GM23338 (cell line): ENCODE data around the gene PVALEF. TPM values are rescaled to one million over a fixed set of nuclear protein-coding genes. Genes with fewer than 3 reads are reported as not detected.
"Not testable (repeated sequence)": the region's sequence is repeated elsewhere in the genome, so short reads cannot be mapped to it uniquely, and the experiment has no call there.

ENCODE experiments used
- ATAC-seq: fragments of 200-7000 bp; cut with Tn5 transposase; 3 replicates; pipeline ENCODE4 v1.9.1; 2020
- DNase-seq: peaks from one replicate; pipeline ENCODE4 v3.0.0-alpha.2; 2015; ENCODE audit warnings: low spot score
- H2AFZ ChIP-seq: fragments of 200-600 bp; sonication (generic); 2 replicates; pipeline ENCODE4 v1.8.0; 2016; ENCODE audit warnings: antibody characterized with exemption, mild to moderate bottlenecking, moderate library complexity
- H3F3A ChIP-seq: fragments of 200-600 bp; sonication (generic); replicated peaks from 2 replicates; pipeline ENCODE4 v1.8.0; 2017; ENCODE audit warnings: antibody characterized with exemption, mixed run types, low read depth
- H3K27ac ChIP-seq: fragments of 200-600 bp; sonication (generic); 2 replicates; pipeline ENCODE4 v1.6.1; 2016; ENCODE audit warnings: low read depth
- H3K27me3 ChIP-seq: fragments of 200-600 bp; sonication (generic); 2 replicates; pipeline ENCODE4 v1.8.0; 2016; ENCODE audit warnings: mild to moderate bottlenecking, mixed run types, moderate library complexity; ENCODE audit not compliant: insufficient read depth
- H3K36me3 ChIP-seq: fragments of 200-600 bp; sonication (generic); 2 replicates; pipeline ENCODE4 v1.8.0; 2016; ENCODE audit warnings: mild to moderate bottlenecking; ENCODE audit not compliant: insufficient read depth
- H3K4me1 ChIP-seq: fragments of 200-600 bp; sonication (generic); 2 replicates; pipeline ENCODE4 v1.8.0; 2016; ENCODE audit warnings: mild to moderate bottlenecking, moderate library complexity; ENCODE audit not compliant: insufficient read depth
- H3K4me2 ChIP-seq: fragments of 200-600 bp; sonication (generic); 2 replicates; pipeline ENCODE4 v1.7.1; 2017; ENCODE audit warnings: mixed run types
- H3K4me3 ChIP-seq: fragments of 200-600 bp; sonication (generic); 2 replicates; pipeline ENCODE4 v1.6.1; 2016; ENCODE audit warnings: mixed run types
- H3K79me2 ChIP-seq: fragments of 200-600 bp; sonication (generic); replicated peaks from 2 replicates; pipeline ENCODE4 v1.8.0; 2017; ENCODE audit warnings: mild to moderate bottlenecking; ENCODE audit not compliant: insufficient read depth
- H3K9me2 ChIP-seq: fragments of 200-600 bp; sonication (generic); 2 replicates; pipeline ENCODE4 v1.8.0; 2017; ENCODE audit not compliant: insufficient read depth
- H4K20me1 ChIP-seq: fragments of 200-600 bp; sonication (generic); replicated peaks from 2 replicates; pipeline ENCODE4 v1.8.0; 2017; ENCODE audit warnings: mild to moderate bottlenecking; ENCODE audit not compliant: insufficient read depth
- H3K27ac Mint-ChIP-seq: 2 replicates; pipeline ENCODE4 v1.8.0; 2020; ENCODE audit warnings: inconsistent platforms, mild to moderate bottlenecking, moderate library complexity, mixed read lengths
- H3K27me3 Mint-ChIP-seq: 3 replicates; pipeline ENCODE4 v1.8.0; 2022; ENCODE audit warnings: low read depth, mild to moderate bottlenecking, moderate library complexity, mixed read lengths, inconsistent platforms; ENCODE audit not compliant: insufficient read depth, poor library complexity
- H3K36me3 Mint-ChIP-seq: 3 replicates; pipeline ENCODE4 v1.8.0; 2021; ENCODE audit warnings: low read depth, mild to moderate bottlenecking, inconsistent platforms, moderate library complexity, mixed read lengths
- H3K4me1 Mint-ChIP-seq: 3 replicates; pipeline ENCODE4 v1.8.0; 2020; ENCODE audit warnings: mild to moderate bottlenecking, inconsistent platforms, mixed read lengths
- H3K4me3 Mint-ChIP-seq: 3 replicates; pipeline ENCODE4 v1.8.0; 2021; ENCODE audit warnings: moderate library complexity, mild to moderate bottlenecking, inconsistent platforms, mixed read lengths
- H3K9me3 Mint-ChIP-seq: 3 replicates; pipeline ENCODE4 v1.8.0; 2020; ENCODE audit warnings: moderate library complexity, mild to moderate bottlenecking, inconsistent platforms, mixed read lengths
- CREB1 ChIP-seq: fragments of 250-450 bp; sonication (Bioruptor Pico); IDR thresholded peaks from 2 replicates; pipeline ENCODE4 v1.5.0; 2020; ENCODE audit warnings: low read depth, mild to moderate bottlenecking, moderate library complexity
- CTCF ChIP-seq, 2 experiments: fragments of 200-600 bp in 1 of 2; sonication (generic) in 1 of 2; conservative IDR thresholded peaks; 2 replicates each; pipeline versions ENCODE4 v1.5.1 to v1.6.1; 2016 to 2017; ENCODE audit warnings: antibody characterized with exemption in 2 of 2, low read depth in 2 of 2, mild to moderate bottlenecking in 2 of 2, moderate library complexity in 1 of 2
- ETS1 ChIP-seq: IDR thresholded peaks from 2 replicates; pipeline ENCODE4 v1.6.1; 2016; ENCODE audit warnings: antibody characterized with exemption
- JUNB ChIP-seq: IDR thresholded peaks from one replicate; pipeline ENCODE4 v1.6.1; 2016; ENCODE audit warnings: antibody characterized with exemption; ENCODE audit not compliant: unreplicated experiment
- POLR2AphosphoS5 ChIP-seq: IDR thresholded peaks from 2 replicates; pipeline ENCODE4 v1.6.1; 2016; ENCODE audit warnings: antibody characterized with exemption, low read depth
- STAT1 ChIP-seq: IDR thresholded peaks from one replicate; pipeline ENCODE4 v1.6.1; 2016; ENCODE audit warnings: antibody characterized with exemption; ENCODE audit not compliant: unreplicated experiment
- ZNF114 ChIP-seq: fragments of 250-450 bp; sonication (Bioruptor Pico); IDR thresholded peaks from 2 replicates; pipeline ENCODE4 v1.5.0; 2020; ENCODE audit warnings: mild to moderate bottlenecking, moderate library complexity
- ZNF331 ChIP-seq: fragments of 250-450 bp; sonication (Bioruptor Pico); IDR thresholded peaks from 2 replicates; pipeline ENCODE4 v1.5.0; 2020; ENCODE audit warnings: low read depth, mild to moderate bottlenecking, moderate library complexity
- polyA plus RNA-seq: library from polyadenylated mRNA; unstranded; fragments of >200 nt; fragmentation: Nextera tagmentation; extraction: Ambion mirVana; gene quantifications from 2 replicates; pipeline ENCODE4 v1.2.1, GENCODE V29; 2016
- total RNA-seq: library from RNA; depleted of rRNA; stranded (reverse); fragments of >200 nt; shearing (Covaris generic); gene quantifications from 2 replicates; pipeline ENCODE4 v1.2.3, GENCODE V29; 2014

Gene PVALEF
- total and polyA plus RNA-seq, 2 experiments from 2014 or later = not detected

DNA sequence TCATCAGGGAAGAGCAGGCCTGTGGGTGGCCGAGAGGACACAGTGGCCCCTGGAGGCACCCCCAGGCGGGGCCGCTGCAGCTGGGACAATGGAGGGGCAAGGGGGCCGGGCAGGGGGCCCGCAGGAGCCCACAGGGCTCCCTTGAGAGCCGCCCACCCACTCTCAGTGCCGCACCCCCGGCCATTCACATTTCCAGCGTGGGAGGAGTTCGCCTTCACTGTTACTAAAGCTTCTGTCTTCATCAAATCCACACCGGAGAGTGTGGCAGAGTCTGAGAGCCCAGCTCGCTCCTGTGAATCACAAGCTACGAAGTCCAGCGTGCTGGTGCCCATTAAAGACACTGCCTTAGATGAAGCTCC lies 20.9 kb upstream of the PVALEF start:
- Histone ChIP-seq H4K20me1 (no peaks in the 10 kb centered on the region), H2AFZ (no peak overlapping the region), H3K27me3 (no peaks in the 10 kb centered on the region), H3K4me3 (no peak overlapping the region), H3K36me3 (no peaks in the 10 kb centered on the region), H3K9me2 (no peaks in the 10 kb centered on the region), H3F3A (no peaks in the 10 kb centered on the region), H3K4me1 (no peaks in the 10 kb centered on the region), H3K4me2 (no peak overlapping the region), H3K27ac (no peak overlapping the region), H3K79me2 (no peaks in the 10 kb centered on the region)
- H3K36me3 Mint-ChIP-seq = no peaks in the 10 kb centered on the region
- H3K27ac Mint-ChIP-seq = no peak overlapping the region
- peaks cover 17% of the 10 kb centered on the region for H3K27me3 Mint-ChIP-seq
- TF ChIP-seq POLR2AphosphoS5 (no peak), ZNF114 (CRISPR knock-in tag) (no peak), JUNB (no peak), CTCF (conservative IDR thresholded peaks at IDR 0.05; ENCODE audit: low read depth in 2 of 2) (no peak), STAT1 (no peak), ETS1 (no peak), ZNF331 (no peak)
- DNase-seq = no peak
- no peak for ATAC-seq
- H3K4me3 Mint-ChIP-seq = no peak overlapping the region
- H3K9me3 Mint-ChIP-seq = peaks cover 3% of the 10 kb centered on the region
- no peaks in the 10 kb centered on the region for H3K4me1 Mint-ChIP-seq

DNA sequence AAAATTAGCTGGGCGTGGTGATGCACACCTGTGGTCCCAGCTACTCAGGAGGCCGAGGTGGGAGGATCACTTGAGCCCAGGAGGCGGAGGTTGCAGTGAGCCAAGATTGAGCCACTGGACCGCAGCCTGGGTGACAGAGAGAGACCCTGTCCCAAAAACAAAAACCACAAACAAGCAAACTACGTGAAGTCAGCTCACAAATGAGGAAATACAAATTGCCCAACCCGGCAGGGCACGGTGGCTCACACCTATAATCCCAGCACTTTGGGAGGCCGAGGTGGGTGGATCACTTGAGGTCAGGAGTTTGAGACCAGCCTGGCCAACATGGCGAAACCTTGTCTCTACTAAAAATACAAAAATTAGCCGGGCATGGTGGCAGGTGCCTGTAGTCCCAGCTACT lies 19.1 kb upstream of the PVALEF start:
- H3K36me3 Mint-ChIP-seq, H3K27ac ChIP-seq, H3K9me2 ChIP-seq, H3K79me2 ChIP-seq, H3K36me3 ChIP-seq, H3F3A ChIP-seq, H4K20me1 ChIP-seq, H3K4me3 Mint-ChIP-seq, H3K9me3 Mint-ChIP-seq, H3K4me1 ChIP-seq, DNase-seq, H2AFZ ChIP-seq, ATAC-seq, H3K4me2 ChIP-seq, H3K27me3 ChIP-seq, H3K4me3 ChIP-seq, H3K27ac Mint-ChIP-seq, H3K4me1 Mint-ChIP-seq: not testable (repeated sequence)
- H3K27me3 Mint-ChIP-seq = peaks cover 14% of the 10 kb centered on the region

DNA sequence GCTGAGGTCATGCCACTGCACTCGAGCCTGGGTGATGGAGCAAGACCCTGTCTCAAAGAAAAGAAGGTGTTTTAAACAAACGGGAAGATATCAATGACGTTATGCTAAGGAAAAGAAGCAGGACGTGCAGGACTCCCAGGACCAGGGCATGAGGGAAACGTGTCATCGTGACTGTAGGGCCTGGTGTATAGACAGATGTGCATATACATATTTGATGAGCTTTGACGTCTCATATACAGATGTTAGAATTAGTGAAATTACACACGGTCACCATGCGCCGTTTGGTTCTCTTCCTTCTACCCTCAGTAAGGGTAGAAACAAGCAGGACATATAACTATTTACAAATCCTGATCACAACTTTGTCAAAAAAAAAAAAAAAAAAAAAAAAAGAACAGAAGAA lies 17.6 kb upstream of the PVALEF start:
- Histone ChIP-seq H3K4me1 (no peaks in the 10 kb centered on the region), H2AFZ (no peak overlapping the region), H3K27me3 (no peaks in the 10 kb centered on the region), H3K36me3 (no peaks in the 10 kb centered on the region), H3K9me2 (no peaks in the 10 kb centered on the region), H3K4me2 (no peak overlapping the region), H3K4me3 (no peak overlapping the region), H4K20me1 (no peaks in the 10 kb centered on the region), H3F3A (no peaks in the 10 kb centered on the region), H3K27ac (no peak overlapping the region), H3K79me2 (no peaks in the 10 kb centered on the region)
- no peaks in the 10 kb centered on the region for H3K4me1 Mint-ChIP-seq
- H3K36me3 Mint-ChIP-seq = no peaks in the 10 kb centered on the region
- ATAC-seq = no peak
- no peak overlapping the region for H3K27ac Mint-ChIP-seq
- peaks cover 3% of the 10 kb centered on the region; the same call in 1 of the 3 replicates for H3K9me3 Mint-ChIP-seq
- no peak for DNase-seq
- no peak overlapping the region for H3K4me3 Mint-ChIP-seq
- H3K27me3 Mint-ChIP-seq = peaks cover 8% of the 10 kb centered on the region
- no peak for TF ChIP-seq JUNB
- TF ChIP-seq CREB1 (CRISPR knock-in tag) = no peak
- no peak for TF ChIP-seq ZNF331
- no peak for TF ChIP-seq CTCF (conservative IDR thresholded peaks at IDR 0.05; ENCODE audit: low read depth in 2 of 2)
- TF ChIP-seq STAT1 = no peak
